ENCODE data around the gene USHBP1. TPM values are rescaled to one million over a fixed set of nuclear protein-coding genes. Genes with fewer than 3 reads are reported as not detected.
A peak's percentile ranks its signal among the peaks of the same experiment; 100 is the strongest.

Gene USHBP1
- total and polyA plus RNA-seq, 2 of the 13 experiments (the other 11 are each of a cell fraction or from before 2014, with no cell fraction given), result 0.15 to 1.5 TPM

DNA sequence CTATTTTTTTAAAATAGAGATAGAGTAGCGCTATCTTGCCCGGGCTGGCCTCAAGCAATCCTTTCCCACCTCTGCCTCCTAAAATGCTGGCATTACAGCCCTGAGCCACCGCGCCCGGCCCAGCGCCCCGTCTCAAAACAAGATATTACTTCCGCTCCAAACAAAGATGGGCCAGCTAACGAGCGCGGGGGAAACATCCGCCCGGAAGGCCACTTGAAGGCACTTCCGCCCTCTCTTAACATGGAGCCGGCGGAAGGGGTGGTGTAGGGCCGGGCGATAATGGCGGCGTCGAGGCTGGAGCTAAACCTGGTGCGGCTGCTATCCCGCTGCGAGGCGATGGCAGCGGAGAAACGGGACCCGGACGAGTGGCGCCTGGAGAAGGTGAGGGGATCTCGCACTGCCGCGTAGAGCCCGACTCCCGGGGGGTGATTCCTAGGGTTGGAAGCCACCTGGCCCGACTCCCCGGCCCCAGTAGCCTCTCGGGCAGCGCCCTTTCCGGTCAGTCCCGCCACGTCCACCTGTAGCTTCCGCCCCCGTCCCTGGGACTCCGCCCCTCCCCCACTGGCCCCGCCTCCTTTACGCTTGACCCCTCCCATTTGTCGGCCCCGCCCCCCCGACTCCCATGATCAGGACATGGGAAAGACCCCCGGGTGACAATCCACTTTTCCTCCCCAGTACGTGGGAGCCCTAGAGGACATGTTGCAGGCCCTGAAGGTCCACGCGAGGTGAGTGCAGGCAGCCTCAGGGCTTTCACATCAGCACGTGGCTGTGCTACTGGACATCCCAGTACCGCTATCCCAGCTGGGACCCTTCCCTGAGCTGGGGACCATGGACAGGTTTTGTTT, 49.2 kb downstream of the USHBP1 start, which contains the start of gene USE1 (continued):
- TF ChIP-seq, protein P1, sequence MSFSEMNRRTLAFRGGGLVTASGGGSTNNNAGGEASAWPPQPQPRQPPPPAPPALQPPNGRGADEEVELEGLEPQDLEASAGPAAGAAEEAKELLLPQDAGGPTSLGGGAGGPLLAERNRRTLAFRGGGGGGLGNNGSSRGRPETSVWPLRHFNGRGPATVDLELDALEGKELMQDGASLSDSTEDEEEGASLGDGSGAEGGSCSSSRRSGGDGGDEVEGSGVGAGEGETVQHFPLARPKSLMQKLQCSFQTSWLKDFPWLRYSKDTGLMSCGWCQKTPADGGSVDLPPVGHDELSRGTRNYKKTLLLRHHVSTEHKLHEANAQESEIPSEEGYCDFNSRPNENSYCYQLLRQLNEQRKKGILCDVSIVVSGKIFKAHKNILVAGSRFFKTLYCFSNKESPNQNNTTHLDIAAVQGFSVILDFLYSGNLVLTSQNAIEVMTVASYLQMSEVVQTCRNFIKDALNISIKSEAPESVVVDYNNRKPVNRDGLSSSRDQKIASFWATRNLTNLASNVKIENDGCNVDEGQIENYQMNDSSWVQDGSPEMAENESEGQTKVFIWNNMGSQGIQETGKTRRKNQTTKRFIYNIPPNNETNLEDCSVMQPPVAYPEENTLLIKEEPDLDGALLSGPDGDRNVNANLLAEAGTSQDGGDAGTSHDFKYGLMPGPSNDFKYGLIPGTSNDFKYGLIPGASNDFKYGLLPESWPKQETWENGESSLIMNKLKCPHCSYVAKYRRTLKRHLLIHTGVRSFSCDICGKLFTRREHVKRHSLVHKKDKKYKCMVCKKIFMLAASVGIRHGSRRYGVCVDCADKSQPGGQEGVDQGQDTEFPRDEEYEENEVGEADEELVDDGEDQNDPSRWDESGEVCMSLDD (CRISPR knock-in tag; IDR thresholded peaks at IDR 0.05; ENCODE audit: borderline replicate concordance), result no peak
- TF ChIP-seq CSRNP1 (CRISPR knock-in tag; IDR thresholded peaks at IDR 0.05) (peak; percentile 64; the same call in 1 of the 2 replicates), SP1 (IDR thresholded peaks at IDR 0.05) (no peak), SP1 (CRISPR knock-in tag; IDR thresholded peaks at IDR 0.05) (peak; percentile 77), KAT2B (IDR thresholded peaks at IDR 0.05; ENCODE audit: borderline replicate concordance, low read depth, low read length) (no peak), TGIF2 (CRISPR knock-in tag; IDR thresholded peaks at IDR 0.05) (peak; percentile 60; the same call in 1 of the 2 replicates), ZNF138 (CRISPR knock-in tag; IDR thresholded peaks at IDR 0.05; ENCODE audit: low read depth) (no peak), ZMAT3 (CRISPR knock-in tag; conservative IDR thresholded peaks at IDR 0.05) (no peak; the same call in 1 of the 2 replicates), NFE2L2 (IDR thresholded peaks at IDR 0.05; ENCODE audit: low read length) (no peak), ZNF253 (CRISPR knock-in tag; IDR thresholded peaks at IDR 0.05; ENCODE audit: borderline replicate concordance) (no peak), YEATS4 (CRISPR knock-in tag; IDR thresholded peaks at IDR 0.05; ENCODE audit: borderline replicate concordance) (peak; percentile 98), SCMH1 (CRISPR knock-in tag; IDR thresholded peaks at IDR 0.05; ENCODE audit: borderline replicate concordance) (no peak), ZMYM4 (CRISPR knock-in tag; IDR thresholded peaks at IDR 0.05) (no peak), BORCS8-MEF2B (CRISPR knock-in tag; IDR thresholded peaks at IDR 0.05) (0 out of 2 replicates have a peak, but pooled peaks have one; percentile 46), SSRP1 (CRISPR knock-in tag; IDR thresholded peaks at IDR 0.05) (no peak)
- TF ChIP-seq, protein P2, sequence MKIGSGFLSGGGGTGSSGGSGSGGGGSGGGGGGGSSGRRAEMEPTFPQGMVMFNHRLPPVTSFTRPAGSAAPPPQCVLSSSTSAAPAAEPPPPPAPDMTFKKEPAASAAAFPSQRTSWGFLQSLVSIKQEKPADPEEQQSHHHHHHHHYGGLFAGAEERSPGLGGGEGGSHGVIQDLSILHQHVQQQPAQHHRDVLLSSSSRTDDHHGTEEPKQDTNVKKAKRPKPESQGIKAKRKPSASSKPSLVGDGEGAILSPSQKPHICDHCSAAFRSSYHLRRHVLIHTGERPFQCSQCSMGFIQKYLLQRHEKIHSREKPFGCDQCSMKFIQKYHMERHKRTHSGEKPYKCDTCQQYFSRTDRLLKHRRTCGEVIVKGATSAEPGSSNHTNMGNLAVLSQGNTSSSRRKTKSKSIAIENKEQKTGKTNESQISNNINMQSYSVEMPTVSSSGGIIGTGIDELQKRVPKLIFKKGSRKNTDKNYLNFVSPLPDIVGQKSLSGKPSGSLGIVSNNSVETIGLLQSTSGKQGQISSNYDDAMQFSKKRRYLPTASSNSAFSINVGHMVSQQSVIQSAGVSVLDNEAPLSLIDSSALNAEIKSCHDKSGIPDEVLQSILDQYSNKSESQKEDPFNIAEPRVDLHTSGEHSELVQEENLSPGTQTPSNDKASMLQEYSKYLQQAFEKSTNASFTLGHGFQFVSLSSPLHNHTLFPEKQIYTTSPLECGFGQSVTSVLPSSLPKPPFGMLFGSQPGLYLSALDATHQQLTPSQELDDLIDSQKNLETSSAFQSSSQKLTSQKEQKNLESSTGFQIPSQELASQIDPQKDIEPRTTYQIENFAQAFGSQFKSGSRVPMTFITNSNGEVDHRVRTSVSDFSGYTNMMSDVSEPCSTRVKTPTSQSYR (CRISPR knock-in tag; IDR thresholded peaks at IDR 0.05; ENCODE audit: borderline replicate concordance), result peak; percentile 83
- TF ChIP-seq, protein P3, sequence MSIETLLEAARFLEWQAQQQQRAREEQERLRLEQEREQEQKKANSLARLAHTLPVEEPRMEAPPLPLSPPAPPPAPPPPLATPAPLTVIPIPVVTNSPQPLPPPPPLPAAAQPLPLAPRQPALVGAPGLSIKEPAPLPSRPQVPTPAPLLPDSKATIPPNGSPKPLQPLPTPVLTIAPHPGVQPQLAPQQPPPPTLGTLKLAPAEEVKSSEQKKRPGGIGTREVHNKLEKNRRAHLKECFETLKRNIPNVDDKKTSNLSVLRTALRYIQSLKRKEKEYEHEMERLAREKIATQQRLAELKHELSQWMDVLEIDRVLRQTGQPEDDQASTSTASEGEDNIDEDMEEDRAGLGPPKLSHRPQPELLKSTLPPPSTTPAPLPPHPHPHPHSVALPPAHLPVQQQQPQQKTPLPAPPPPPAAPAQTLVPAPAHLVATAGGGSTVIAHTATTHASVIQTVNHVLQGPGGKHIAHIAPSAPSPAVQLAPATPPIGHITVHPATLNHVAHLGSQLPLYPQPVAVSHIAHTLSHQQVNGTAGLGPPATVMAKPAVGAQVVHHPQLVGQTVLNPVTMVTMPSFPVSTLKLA (IDR thresholded peaks at IDR 0.05), result no peak
- TF ChIP-seq, protein P4, sequence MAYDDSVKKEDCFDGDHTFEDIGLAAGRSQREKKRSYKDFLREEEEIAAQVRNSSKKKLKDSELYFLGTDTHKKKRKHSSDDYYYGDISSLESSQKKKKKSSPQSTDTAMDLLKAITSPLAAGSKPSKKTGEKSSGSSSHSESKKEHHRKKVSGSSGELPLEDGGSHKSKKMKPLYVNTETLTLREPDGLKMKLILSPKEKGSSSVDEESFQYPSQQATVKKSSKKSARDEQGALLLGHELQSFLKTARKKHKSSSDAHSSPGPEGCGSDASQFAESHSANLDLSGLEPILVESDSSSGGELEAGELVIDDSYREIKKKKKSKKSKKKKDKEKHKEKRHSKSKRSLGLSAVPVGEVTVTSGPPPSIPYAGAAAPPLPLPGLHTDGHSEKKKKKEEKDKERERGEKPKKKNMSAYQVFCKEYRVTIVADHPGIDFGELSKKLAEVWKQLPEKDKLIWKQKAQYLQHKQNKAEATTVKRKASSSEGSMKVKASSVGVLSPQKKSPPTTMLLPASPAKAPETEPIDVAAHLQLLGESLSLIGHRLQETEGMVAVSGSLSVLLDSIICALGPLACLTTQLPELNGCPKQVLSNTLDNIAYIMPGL (CRISPR knock-in tag; IDR thresholded peaks at IDR 0.05; ENCODE audit: borderline replicate concordance in 1 of 2, low read depth in 1 of 2), result peak in 1 of 2 experiments; percentile 77; a peak in 2 of 4 replicates

Data from HepG2 (cell line).